AG04450 (cell line): ENCODE measurements around the gene IGFBP4. TPM values are rescaled to one million over a fixed set of nuclear protein-coding genes. Genes with fewer than 3 reads are reported as not detected.

Experiments used
- CTCF ChIA-PET: fragments of 300-600, 350-600 bp; formaldehyde crosslinking; extraction: SDS; loops from one replicate; lab custom pipeline; 2022; ENCODE audit warnings: antibody characterized with exemption, inconsistent platforms; lab: Charles Lee
- POLR2A ChIA-PET: fragments of 350-600 bp; formaldehyde crosslinking; extraction: SDS; loops from one replicate; lab custom pipeline; 2021; ENCODE audit warnings: antibody characterized with exemption, inconsistent platforms; lab: Yijun Ruan, JAX
- DNase-seq: peaks from one replicate; pipeline ENCODE4 v3.0.0-alpha.2; 2011; ENCODE audit warnings: low read depth, low spot score
- H3K27ac ChIP-seq: one replicate; pipeline ENCODE4 v1.5.1; 2012; ENCODE audit warnings: low read depth, low read length, control low read depth
- H3K27me3 ChIP-seq: one replicate; pipeline ENCODE4 v1.6.0; 2012; ENCODE audit warnings: low read length; ENCODE audit not compliant: control insufficient read depth, insufficient read depth
- H3K4me3 ChIP-seq: 2 replicates; pipeline ENCODE4 v1.5.1; 2011; ENCODE audit warnings: mild to moderate bottlenecking, low read depth, low read length, control low read depth
- H3K9me3 ChIP-seq: 2 replicates; pipeline ENCODE4 v1.5.1; 2012; ENCODE audit warnings: low read length; ENCODE audit not compliant: control insufficient read depth, insufficient read depth
- CTCF ChIP-seq: IDR thresholded peaks from 2 replicates; pipeline ENCODE4 v1.5.1; 2011; ENCODE audit warnings: low read depth, low read length, control low read depth, inconsistent platforms
- polyA plus RNA-seq: library from polyadenylated mRNA; depleted of rRNA; stranded (reverse); fragments of >200 nt; gene quantifications from 2 replicates; pipeline ENCODE4 v1.2.3, GENCODE V29; 2011

Gene IGFBP4
- polyA plus RNA-seq, 1 experiment = 1,026 TPM

GRCh38 chr17:40484285-40484972, 41.2 kb downstream of the IGFBP4 start:
- peak overlapping the region; percentile 70 for H3K27ac ChIP-seq
- POLR2A ChIA-PET = interaction anchor here (0.8 to 3.6 kb wide), 4 partner anchors 8 to 50 kb away, joined by 4 to 28 read pairs (median 12); no protein-coding TSS in a partner anchor
- H3K27me3 ChIP-seq = no peaks in the 10 kb centered on the region
- TF ChIP-seq CTCF = no peak
- CTCF ChIA-PET = interaction anchor here (1.7 to 4.5 kb wide), 3 partner anchors 8 to 75 kb away, joined by 6 to 33 read pairs (median 11); no protein-coding TSS in a partner anchor
- no peak overlapping the region for H3K4me3 ChIP-seq
- no peak for DNase-seq
- H3K9me3 ChIP-seq = no peaks in the 10 kb centered on the region

- Histone ChIP-seq H3K27ac (peak overlapping the region; percentile 100), H3K9me3 (no peaks in the 10 kb centered on the region), H3K27me3 (no peaks in the 10 kb centered on the region), H3K4me3 (no peak overlapping the region)
- ChIA-PET CTCF (interaction anchor here (0.6 to 4.5 kb wide), 3 partner anchors 8 to 75 kb away, joined by 3 to 33 read pairs (median 11); no protein-coding TSS in a partner anchor), POLR2A (interaction anchor here (0.8 to 3.6 kb wide), 8 partner anchors 9 to 66 kb away, joined by 3 to 28 read pairs (median 10); partner anchors contain the start of gene TNS4)
- TF ChIP-seq CTCF = no peak
- DNase-seq = no peak
Measured at GRCh38 chr17:40484973-40485530, 41.8 kb downstream of the IGFBP4 start.

GRCh38 chr17:40485851-40486521, 42.7 kb downstream of the IGFBP4 start:
- Histone ChIP-seq H3K27ac (peak overlapping the region; percentile 100), H3K4me3 (peak overlapping the region; percentile 40), H3K27me3 (no peaks in the 10 kb centered on the region), H3K9me3 (no peaks in the 10 kb centered on the region)
- POLR2A ChIA-PET = interaction anchor here (0.5 to 3.6 kb wide), 25 partner anchors 9 to 1203 kb away, joined by 3 to 28 read pairs (median 5); partner anchors contain the start of gene TNS4
- no peak for TF ChIP-seq CTCF
- DNase-seq = peak; percentile 98
- CTCF ChIA-PET = interaction anchor here (0.6 to 4.5 kb wide), 5 partner anchors 9 to 74 kb away, joined by 3 to 33 read pairs (median 7); no protein-coding TSS in a partner anchor

GRCh38 chr17:40486522-40487370, 43.5 kb downstream of the IGFBP4 start:
- Histone ChIP-seq H3K27me3 (no peaks in the 10 kb centered on the region), H3K4me3 (peak overlapping the region; percentile 40), H3K9me3 (no peaks in the 10 kb centered on the region), H3K27ac (peak overlapping the region; percentile 100)
- ChIA-PET POLR2A (interaction anchor here (0.5 to 3.6 kb wide), 23 partner anchors 8 to 1203 kb away, joined by 3 to 28 read pairs (median 5); partner anchors contain the start of gene TNS4), CTCF (interaction anchor here (0.6 to 4.5 kb wide), 6 partner anchors 10 to 73 kb away, joined by 3 to 33 read pairs (median 6); no protein-coding TSS in a partner anchor)
- DNase-seq = peak; percentile 63
- no peak for TF ChIP-seq CTCF
